Measurements from ENCODE around the gene CLCA2.

CLCA2 gene

GRCh38 chr1:86472152-86472551 lies 48.2 kb downstream of the CLCA2 start:
- no peak overlapping the region for H3K4me3 ChIP-seq (ENCODE audit: extremely low read depth, insufficient read depth, low read length, poor library complexity, severe bottlenecking)
- WGBS, 2 experiments (ENCODE audit: insufficient coverage in 2 of 2): 85 to 92% methylated on average over 4 of the region's 4 CpGs
- no peaks in the 10 kb centered on the region for H3K4me1 ChIP-seq (ENCODE audit: control insufficient read depth, insufficient read depth, low read length, poor library complexity, severe bottlenecking)
- H3K9me3 ChIP-seq (ENCODE audit: control insufficient read depth, low read length): no peaks in the 10 kb centered on the region
- no peaks in the 10 kb centered on the region for H3K36me3 ChIP-seq (ENCODE audit: control insufficient read depth, insufficient read depth, low read length)
- H3K27ac ChIP-seq (ENCODE audit: low read depth, low read length, severe bottlenecking): no peak overlapping the region

GRCh38 chr1:86472767-86473166 lies 48.8 kb downstream of the CLCA2 start:
- H3K4me1 ChIP-seq (ENCODE audit: control insufficient read depth, insufficient read depth, low read length, poor library complexity, severe bottlenecking): no peaks in the 10 kb centered on the region
- no peak overlapping the region for H3K4me3 ChIP-seq (ENCODE audit: extremely low read depth, insufficient read depth, low read length, poor library complexity, severe bottlenecking)
- no peak overlapping the region for H3K27ac ChIP-seq (ENCODE audit: low read depth, low read length, severe bottlenecking)
- no peaks in the 10 kb centered on the region for H3K9me3 ChIP-seq (ENCODE audit: control insufficient read depth, low read length)
- WGBS, 2 experiments (ENCODE audit: insufficient coverage in 2 of 2): 100% methylated on average over 1 of the region's 3 CpGs; no CpG with 5 or more reads in 1 of the 2 experiments
- no peaks in the 10 kb centered on the region for H3K36me3 ChIP-seq (ENCODE audit: control insufficient read depth, insufficient read depth, low read length)

- Histone ChIP-seq H3K36me3 (ENCODE audit: control insufficient read depth, insufficient read depth, low read length) (no peaks in the 10 kb centered on the region), H3K4me1 (ENCODE audit: control insufficient read depth, insufficient read depth, low read length, poor library complexity, severe bottlenecking) (no peaks in the 10 kb centered on the region), H3K9me3 (ENCODE audit: control insufficient read depth, low read length) (no peaks in the 10 kb centered on the region), H3K4me3 (ENCODE audit: extremely low read depth, insufficient read depth, low read length, poor library complexity, severe bottlenecking) (no peak overlapping the region), H3K27ac (ENCODE audit: low read depth, low read length, severe bottlenecking) (no peak overlapping the region)
- 96 to 100% methylated on average over 3 of the region's 4 CpGs for WGBS, 2 experiments (ENCODE audit: insufficient coverage in 2 of 2)
These were observed 53.3 kb downstream of the CLCA2 start for GRCh38 chr1:86477256-86477655.

GRCh38 chr1:86477682-86478081 lies 53.7 kb downstream of the CLCA2 start:
- Histone ChIP-seq H3K36me3 (ENCODE audit: control insufficient read depth, insufficient read depth, low read length) (no peaks in the 10 kb centered on the region), H3K9me3 (ENCODE audit: control insufficient read depth, low read length) (no peaks in the 10 kb centered on the region), H3K27ac (ENCODE audit: low read depth, low read length, severe bottlenecking) (no peak overlapping the region), H3K4me1 (ENCODE audit: control insufficient read depth, insufficient read depth, low read length, poor library complexity, severe bottlenecking) (no peaks in the 10 kb centered on the region), H3K4me3 (ENCODE audit: extremely low read depth, insufficient read depth, low read length, poor library complexity, severe bottlenecking) (no peak overlapping the region)
- WGBS, 2 experiments (ENCODE audit: insufficient coverage in 2 of 2): 84 to 96% methylated on average over 3 to 4 of the region's 4 CpGs

GRCh38 chr1:86478416-86479156 lies 54.6 kb downstream of the CLCA2 start:
- 86 to 90% methylated on average over 2 to 3 of the region's 5 CpGs for WGBS, 2 experiments (ENCODE audit: insufficient coverage in 2 of 2)
- no peak overlapping the region for H3K27ac ChIP-seq (ENCODE audit: low read depth, low read length, severe bottlenecking)
- H3K36me3 ChIP-seq (ENCODE audit: control insufficient read depth, insufficient read depth, low read length): no peaks in the 10 kb centered on the region
- H3K4me1 ChIP-seq (ENCODE audit: control insufficient read depth, insufficient read depth, low read length, poor library complexity, severe bottlenecking): no peaks in the 10 kb centered on the region
- no peaks in the 10 kb centered on the region for H3K9me3 ChIP-seq (ENCODE audit: control insufficient read depth, low read length)
- no peak overlapping the region for H3K4me3 ChIP-seq (ENCODE audit: extremely low read depth, insufficient read depth, low read length, poor library complexity, severe bottlenecking)

- WGBS, 2 experiments (ENCODE audit: insufficient coverage in 2 of 2): 100% methylated on average over 1 of the region's 4 CpGs; no CpG with 5 or more reads in 1 of the 2 experiments
- H3K9me3 ChIP-seq (ENCODE audit: control insufficient read depth, low read length): no peaks in the 10 kb centered on the region
- no peak overlapping the region for H3K27ac ChIP-seq (ENCODE audit: low read depth, low read length, severe bottlenecking)
- no peak overlapping the region for H3K4me3 ChIP-seq (ENCODE audit: extremely low read depth, insufficient read depth, low read length, poor library complexity, severe bottlenecking)
- H3K4me1 ChIP-seq (ENCODE audit: control insufficient read depth, insufficient read depth, low read length, poor library complexity, severe bottlenecking): no peaks in the 10 kb centered on the region
- H3K36me3 ChIP-seq (ENCODE audit: control insufficient read depth, insufficient read depth, low read length): no peaks in the 10 kb centered on the region
These were observed 58.0 kb downstream of the CLCA2 start for GRCh38 chr1:86481966-86482365.

- Histone ChIP-seq H3K4me3 (ENCODE audit: extremely low read depth, insufficient read depth, low read length, poor library complexity, severe bottlenecking) (no peak overlapping the region), H3K4me1 (ENCODE audit: control insufficient read depth, insufficient read depth, low read length, poor library complexity, severe bottlenecking) (no peaks in the 10 kb centered on the region), H3K27ac (ENCODE audit: low read depth, low read length, severe bottlenecking) (no peak overlapping the region), H3K9me3 (ENCODE audit: control insufficient read depth, low read length) (no peaks in the 10 kb centered on the region), H3K36me3 (ENCODE audit: control insufficient read depth, insufficient read depth, low read length) (no peaks in the 10 kb centered on the region)
- 89 to 93% methylated on average over 3 to 4 of the region's 4 CpGs for WGBS, 2 experiments (ENCODE audit: insufficient coverage in 2 of 2)
These were observed 63.3 kb downstream of the CLCA2 start for GRCh38 chr1:86487131-86487810.

GRCh38 chr1:86487811-86488141 lies 63.8 kb downstream of the CLCA2 start:
- H3K4me1 ChIP-seq (ENCODE audit: control insufficient read depth, insufficient read depth, low read length, poor library complexity, severe bottlenecking): no peaks in the 10 kb centered on the region
- no peak overlapping the region for H3K27ac ChIP-seq (ENCODE audit: low read depth, low read length, severe bottlenecking)
- no peaks in the 10 kb centered on the region for H3K9me3 ChIP-seq (ENCODE audit: control insufficient read depth, low read length)
- WGBS, 2 experiments (ENCODE audit: insufficient coverage in 2 of 2): 92 to 98% methylated on average over 3 to 4 of the region's 4 CpGs
- H3K36me3 ChIP-seq (ENCODE audit: control insufficient read depth, insufficient read depth, low read length): no peaks in the 10 kb centered on the region
- H3K4me3 ChIP-seq (ENCODE audit: extremely low read depth, insufficient read depth, low read length, poor library complexity, severe bottlenecking): no peak overlapping the region

- Histone ChIP-seq H3K36me3 (ENCODE audit: control insufficient read depth, insufficient read depth, low read length) (no peaks in the 10 kb centered on the region), H3K9me3 (ENCODE audit: control insufficient read depth, low read length) (no peaks in the 10 kb centered on the region), H3K27ac (ENCODE audit: low read depth, low read length, severe bottlenecking) (no peak overlapping the region), H3K4me1 (ENCODE audit: control insufficient read depth, insufficient read depth, low read length, poor library complexity, severe bottlenecking) (no peaks in the 10 kb centered on the region), H3K4me3 (ENCODE audit: extremely low read depth, insufficient read depth, low read length, poor library complexity, severe bottlenecking) (no peak overlapping the region)
- 82 to 100% methylated on average over 1 of the region's 2 CpGs for WGBS, 2 experiments (ENCODE audit: insufficient coverage in 2 of 2)
These were observed 65.4 kb downstream of the CLCA2 start for GRCh38 chr1:86489242-86489878.

- Histone ChIP-seq H3K27ac (ENCODE audit: low read depth, low read length, severe bottlenecking) (no peak overlapping the region), H3K36me3 (ENCODE audit: control insufficient read depth, insufficient read depth, low read length) (no peaks in the 10 kb centered on the region), H3K4me3 (ENCODE audit: extremely low read depth, insufficient read depth, low read length, poor library complexity, severe bottlenecking) (no peak overlapping the region), H3K4me1 (ENCODE audit: control insufficient read depth, insufficient read depth, low read length, poor library complexity, severe bottlenecking) (no peaks in the 10 kb centered on the region), H3K9me3 (ENCODE audit: control insufficient read depth, low read length) (no peaks in the 10 kb centered on the region)
- WGBS, 2 experiments (ENCODE audit: insufficient coverage in 2 of 2): 80% methylated on average over 1 of the region's 2 CpGs; no CpG with 5 or more reads in 1 of the 2 experiments
These were observed 67.4 kb downstream of the CLCA2 start for GRCh38 chr1:86491171-86491950.
